Prostate gland (tissue), 2 donors: ENCODE data around the gene CCDC141. TPM values are rescaled to one million over a fixed set of nuclear protein-coding genes. Genes with fewer than 3 reads are reported as not detected.

Experiments used
- DNase-seq: peaks from one replicate; pipeline ENCODE4 v3.0.0-alpha.2; 2019; ENCODE audit warnings: low spot score
- H3K27ac ChIP-seq, 2 donors: fragments of 200-600 bp; sonication (generic); 2 replicates each; pipeline ENCODE4 v1.5.1; 2017 to 2019
- H3K27me3 ChIP-seq: fragments of 200-600 bp; sonication (generic); replicated peaks from 2 replicates; pipeline ENCODE4 v1.5.1; 2019; ENCODE audit not compliant: insufficient read depth
- H3K36me3 ChIP-seq, 2 donors: fragments of 200-600 bp; sonication (generic); 1 replicate in 1 of 2; 2 replicates in 1 of 2; pipeline versions ENCODE4 v1.5.1 to v1.8.1; 2017 to 2019
- H3K4me1 ChIP-seq: fragments of 200-600 bp; sonication (generic); replicated peaks from 2 replicates; pipeline ENCODE4 v1.5.1; 2019
- H3K4me3 ChIP-seq, 2 donors: fragments of 200-600 bp; sonication (generic); 2 replicates each; pipeline ENCODE4 v1.5.1; 2017 to 2019
- H3K9me3 ChIP-seq: fragments of 200-600 bp; sonication (generic); 2 replicates; pipeline ENCODE4 v1.5.1; 2017
- CTCF ChIP-seq, 4 experiments: fragments of 200-600 bp in 2 of 4; fragments of 450-650 bp in 2 of 4; sonication (generic) in 2 of 4; IDR thresholded peaks; 1 replicate in 3 of 4; 2 replicates in 1 of 4; pipeline ENCODE4 v1.5.1; 2016 to 2019; ENCODE audit warnings: antibody characterized with exemption in 4 of 4, mild to moderate bottlenecking in 2 of 4, moderate library complexity in 2 of 4
- POLR2A ChIP-seq: fragments of 450-650 bp; IDR thresholded peaks from one replicate; pipeline ENCODE4 v1.6.1; 2016; ENCODE audit warnings: antibody characterized with exemption, mild to moderate bottlenecking
- POLR2AphosphoS5 ChIP-seq: sonication (generic); formaldehyde crosslinking; IDR thresholded peaks from one replicate; pipeline ENCODE4 v1.6.1; 2017; ENCODE audit warnings: antibody characterized with exemption
- WGBS: methylation state at CpG from one replicate; pipeline ENCODE4 v1.1.5; 2018; 5-methylcytosine and 5-hydroxymethylcytosine counted together
- intact Hi-C: fragments of 100-400 bp; cut with DNase I; formaldehyde crosslinking; loops from one replicate; pipeline ENCODE4 v1.14.2; 2022
- total RNA-seq, 2 donors: library from RNA; depleted of rRNA; stranded (reverse); fragments of >200 nt; gene quantifications; one replicate each; pipeline ENCODE4 v1.1.0, GENCODE V29; 2016

Gene CCDC141
- total RNA-seq, 2 donors from 2014 or later: 0.32 to 8.6 TPM

- Histone ChIP-seq H3K4me1 (no peaks in the 10 kb centered on the region), H3K27ac (no peak overlapping the region), H3K36me3 (no peaks in the 10 kb centered on the region), H3K27me3 (no peaks in the 10 kb centered on the region), H3K9me3 (no peaks in the 10 kb centered on the region), H3K4me3 (no peak overlapping the region)
- TF ChIP-seq POLR2AphosphoS5: no peak
- no peak for TF ChIP-seq CTCF (IDR thresholded peaks at IDR 0.05)
- no peak for TF ChIP-seq POLR2A
- 38% methylated on average over 1 of the region's 1 CpG for WGBS
- DNase-seq: no peak
- intact Hi-C loops: no loop called here
Measured at GRCh38 chr2:179005976-179006375, 44.0 kb downstream of the CCDC141 start.

GRCh38 chr2:178999476-178999875, 50.5 kb downstream of the CCDC141 start:
- no peak for TF ChIP-seq CTCF (IDR thresholded peaks at IDR 0.05)
- no peak for TF ChIP-seq POLR2A
- TF ChIP-seq POLR2AphosphoS5: no peak
- Histone ChIP-seq H3K4me1 (no peaks in the 10 kb centered on the region), H3K4me3 (no peak overlapping the region), H3K27me3 (no peaks in the 10 kb centered on the region), H3K27ac (no peak overlapping the region), H3K36me3 (no peaks in the 10 kb centered on the region), H3K9me3 (no peaks in the 10 kb centered on the region)
- DNase-seq: no peak
- WGBS: 84% methylated on average over 4 of the region's 4 CpGs
- intact Hi-C loops: no loop called here

GRCh38 chr2:178998539-178998938, 51.4 kb downstream of the CCDC141 start:
- no peaks in the 10 kb centered on the region for H3K27me3 ChIP-seq
- no peak overlapping the region for H3K4me3 ChIP-seq
- DNase-seq: no peak
- no peaks in the 10 kb centered on the region for H3K4me1 ChIP-seq
- H3K36me3 ChIP-seq: no peaks in the 10 kb centered on the region
- intact Hi-C loops: no loop called here
- no peak overlapping the region for H3K27ac ChIP-seq
- no peaks in the 10 kb centered on the region for H3K9me3 ChIP-seq
- WGBS: 91% methylated on average over 2 of the region's 2 CpGs
- TF ChIP-seq POLR2AphosphoS5: no peak
- TF ChIP-seq CTCF (IDR thresholded peaks at IDR 0.05): no peak
- no peak for TF ChIP-seq POLR2A

GRCh38 chr2:178997477-178997876, 52.5 kb downstream of the CCDC141 start:
- WGBS: 89% methylated on average over 2 of the region's 2 CpGs
- no peak for DNase-seq
- no peaks in the 10 kb centered on the region for H3K36me3 ChIP-seq
- H3K4me3 ChIP-seq: no peak overlapping the region
- TF ChIP-seq POLR2AphosphoS5: no peak
- no peak for TF ChIP-seq CTCF (IDR thresholded peaks at IDR 0.05)
- no peak for TF ChIP-seq POLR2A
- H3K4me1 ChIP-seq: no peaks in the 10 kb centered on the region
- H3K9me3 ChIP-seq: no peaks in the 10 kb centered on the region
- intact Hi-C loops: no loop called here
- no peaks in the 10 kb centered on the region for H3K27me3 ChIP-seq
- H3K27ac ChIP-seq: no peak overlapping the region

- intact Hi-C loops: no loop called here
- WGBS: 89% methylated on average over 1 of the region's 1 CpG
- Histone ChIP-seq H3K36me3 (no peaks in the 10 kb centered on the region), H3K9me3 (no peaks in the 10 kb centered on the region), H3K27me3 (no peaks in the 10 kb centered on the region), H3K27ac (no peak overlapping the region), H3K4me3 (no peak overlapping the region), H3K4me1 (no peaks in the 10 kb centered on the region)
- TF ChIP-seq POLR2AphosphoS5 (no peak), CTCF (IDR thresholded peaks at IDR 0.05) (no peak), POLR2A (no peak)
- no peak for DNase-seq
Measured at GRCh38 chr2:178997067-178997466, 52.9 kb downstream of the CCDC141 start.
